NCI-H526 treated with DMSO at 0.1 percent for 48 hours (cell line): Measurements from ENCODE around the gene SRA1.

Source experiments
- DNase-seq: peaks from one replicate; lab custom pipeline; 2025; lab: John Stamatoyannopoulos, UW

The SRA1 gene

GRCh38 chr5:140570058-140570457, 12.8 kb upstream of the SRA1 start:
- no peak for DNase-seq

GRCh38 chr5:140569197-140569596, 11.9 kb upstream of the SRA1 start:
- DNase-seq = no peak

- DNase-seq = no peak
Observed at GRCh38 chr5:140568443-140569063, 11.3 kb upstream of the SRA1 start.

DNA sequence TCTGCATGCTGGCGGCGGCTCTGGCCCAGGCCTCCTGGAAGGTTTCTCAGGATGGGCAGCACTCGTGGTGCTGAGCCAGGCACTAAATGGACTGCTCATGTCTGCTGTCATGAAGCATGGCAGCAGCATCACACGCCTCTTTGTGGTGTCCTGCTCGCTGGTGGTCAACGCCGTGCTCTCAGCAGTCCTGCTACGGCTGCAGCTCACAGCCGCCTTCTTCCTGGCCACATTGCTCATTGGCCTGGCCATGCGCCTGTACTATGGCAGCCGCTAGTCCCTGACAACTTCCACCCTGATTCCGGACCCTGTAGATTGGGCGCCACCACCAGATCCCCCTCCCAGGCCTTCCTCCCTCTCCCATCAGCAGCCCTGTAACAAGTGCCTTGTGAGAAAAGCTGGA, 10.6 kb upstream of the SRA1 start:
- no peak for DNase-seq

GRCh38 chr5:140567136-140567818, 10.0 kb upstream of the SRA1 start:
- DNase-seq = no peak

- DNase-seq = no peak
Observed at GRCh38 chr5:140566665-140567064, 9.4 kb upstream of the SRA1 start.

DNA sequence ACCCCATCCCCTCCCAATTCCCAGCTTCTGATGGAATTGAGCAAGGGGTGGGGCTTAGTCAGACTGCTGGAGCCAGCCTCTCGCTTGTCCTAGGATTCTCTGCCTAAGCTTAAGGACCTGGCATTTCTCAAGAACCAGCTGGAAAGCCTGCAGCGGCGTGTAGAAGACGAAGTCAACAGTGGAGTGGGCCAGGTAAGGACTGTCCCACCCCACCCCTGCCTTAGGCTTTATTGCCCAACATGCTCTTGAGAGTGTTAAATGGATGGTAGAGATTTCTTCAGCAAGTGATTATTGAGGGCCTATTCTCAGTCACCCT, 8.5 kb upstream of the SRA1 start:
- no peak for DNase-seq

DNA sequence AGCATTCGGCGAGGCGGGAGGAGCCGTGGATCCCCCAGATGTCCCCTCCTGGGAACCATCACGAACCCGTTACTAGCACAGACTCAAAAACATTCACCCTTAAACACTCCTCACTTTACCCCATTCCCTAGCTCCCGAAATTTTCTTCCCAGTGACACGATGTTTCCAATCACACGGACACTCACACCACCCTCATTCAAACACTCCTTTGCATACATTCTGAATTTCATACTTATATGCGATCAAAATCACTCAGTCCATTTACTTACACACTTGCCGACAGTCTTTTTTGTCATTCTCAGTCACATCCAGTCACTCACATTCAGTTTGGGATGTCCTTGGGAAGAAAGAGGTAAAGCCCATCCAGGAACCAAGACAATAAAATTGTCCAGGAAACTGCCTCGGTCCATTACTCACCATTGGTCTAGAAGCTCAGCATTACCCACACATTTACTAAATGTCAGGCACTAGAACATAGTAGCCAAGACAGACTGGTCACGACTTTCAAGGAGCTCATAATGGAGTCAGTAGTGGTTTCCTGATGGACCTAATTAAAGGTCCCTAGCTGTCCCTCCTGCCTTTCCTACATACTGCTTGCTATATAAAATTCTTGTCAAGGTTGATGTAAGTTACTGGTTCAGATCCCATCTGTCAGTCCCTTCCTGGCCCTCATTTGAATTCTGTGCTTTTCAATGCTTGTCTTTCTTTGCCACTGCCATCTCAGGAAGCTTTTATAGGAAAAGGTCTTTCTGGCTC, 7.9 kb upstream of the SRA1 start:
- no peak for DNase-seq

- peak; percentile 93 for DNase-seq
Observed at GRCh38 chr5:140564196-140565023, 7.1 kb upstream of the SRA1 start, which contains the start of the genes APBB3 and SLC35A4. Gene APBB3, minus strand, starts transcription at chr5:140564598. Its CDS starts 353 bp downstream, at chr5:140564245. Gene SLC35A4, plus strand, starts transcription at chr5:140564828. Its CDS starts 2,342 bp downstream, at chr5:140567170.

- DNase-seq = no peak
Observed at GRCh38 chr5:140563596-140563995, 6.3 kb upstream of the SRA1 start.

DNA sequence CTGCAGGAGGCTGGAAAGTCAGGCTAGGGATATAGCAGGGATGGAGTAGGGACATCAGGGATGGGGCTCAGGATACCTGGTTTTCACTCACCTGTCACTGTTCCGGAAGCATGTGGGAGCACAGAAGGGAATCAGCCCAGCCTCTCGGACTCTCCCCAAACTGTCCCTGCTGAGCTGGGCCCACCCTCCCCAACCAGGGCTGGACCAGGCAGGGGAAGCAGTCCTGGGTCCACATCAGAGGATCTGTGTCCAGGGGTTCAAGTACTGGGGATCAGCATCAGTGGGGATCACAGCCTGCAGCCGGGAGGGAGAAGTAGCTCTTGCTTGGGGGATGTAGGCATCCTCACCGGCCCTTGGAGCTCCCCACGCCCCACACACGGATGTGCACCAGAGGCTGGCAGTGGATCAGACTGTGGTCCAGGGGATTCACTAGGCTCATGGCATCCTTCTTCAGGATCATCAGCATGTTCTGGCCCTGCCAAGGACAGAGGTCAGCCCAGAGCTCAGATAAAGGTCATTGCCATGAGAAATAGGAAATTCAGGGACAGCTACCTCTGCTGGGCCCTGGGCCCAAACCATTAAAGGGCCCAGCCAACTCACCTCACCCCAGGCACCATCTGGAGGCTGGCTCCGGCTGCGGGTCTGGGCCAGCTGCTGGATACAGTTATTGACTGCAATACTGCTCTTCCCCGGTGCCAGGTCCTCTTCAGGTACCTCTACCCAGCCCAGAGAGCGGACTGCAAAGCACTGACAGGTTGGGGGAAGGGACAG, 4.7 kb upstream of the SRA1 start:
- DNase-seq = no peak

- DNase-seq = no peak
Observed at GRCh38 chr5:140560227-140560626, 3.0 kb upstream of the SRA1 start.

DNA sequence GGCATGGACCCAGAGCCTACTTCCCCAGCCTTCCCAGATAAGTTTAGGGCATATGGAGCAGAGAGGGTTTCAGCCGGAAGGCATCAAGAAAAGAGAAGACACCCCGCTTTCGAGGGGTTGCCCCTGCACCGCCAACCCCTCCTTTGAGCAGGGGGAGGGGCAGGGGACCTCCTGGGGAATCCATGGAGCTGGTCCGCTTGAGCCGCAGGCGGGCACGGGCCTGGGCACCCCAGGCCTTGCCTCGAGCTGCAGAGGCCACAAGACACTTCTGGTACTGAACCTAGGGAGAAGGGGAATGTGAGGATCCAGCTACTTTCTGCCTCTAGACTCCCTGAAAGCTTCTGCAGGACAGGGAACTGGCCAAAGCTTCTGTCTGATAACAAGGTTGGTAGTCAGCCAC, 1.3 kb upstream of the SRA1 start:
- no peak for DNase-seq

- no peak for DNase-seq
Observed at GRCh38 chr5:140557965-140558364, 692 bp upstream of the SRA1 start.

DNA sequence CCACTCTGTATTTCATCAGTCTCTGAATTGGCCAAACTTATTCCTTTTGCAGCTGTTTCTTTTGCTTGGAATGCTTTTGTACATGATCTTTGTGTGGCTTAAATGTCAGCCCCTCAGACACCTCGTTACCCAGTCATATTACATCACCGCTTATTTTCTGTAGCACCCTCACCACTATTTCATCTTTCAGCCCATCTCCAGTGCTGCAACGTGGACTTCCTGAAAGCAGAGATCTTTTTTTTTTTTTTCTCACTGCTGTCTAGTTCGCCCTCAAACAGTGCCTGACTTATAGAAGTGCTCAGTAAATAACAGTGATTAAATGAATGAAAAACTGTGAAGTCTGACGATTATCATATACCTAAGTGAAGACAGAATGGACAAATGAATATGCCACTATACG, 835 bp downstream of the SRA1 start:
- no peak for DNase-seq

DNA sequence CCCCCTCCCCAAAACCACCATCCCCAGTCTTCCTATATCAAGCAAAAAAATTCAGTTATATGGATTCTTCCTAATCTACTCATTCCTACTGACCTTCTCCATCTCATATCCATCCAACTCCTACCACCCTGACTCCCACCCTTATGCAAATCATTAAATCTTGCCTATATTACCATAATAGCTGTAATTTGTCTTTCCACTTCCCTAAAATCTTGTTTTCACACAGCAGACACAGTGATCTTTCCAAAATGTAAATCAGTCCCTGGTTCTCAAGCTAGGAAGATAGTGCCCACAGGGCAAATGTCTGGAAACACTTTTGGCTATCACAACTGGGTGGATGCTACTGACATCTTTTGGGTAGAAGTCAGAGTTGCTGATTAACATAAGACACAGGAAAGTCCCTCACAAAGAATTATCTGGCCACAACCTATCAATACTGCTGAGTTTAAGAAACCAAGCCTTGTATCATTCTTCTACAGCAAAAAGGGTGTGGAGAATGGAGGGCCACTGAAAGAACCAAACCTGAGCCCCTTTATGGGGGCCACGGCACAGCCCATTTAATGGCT, 1.4 kb downstream of the SRA1 start:
- no peak for DNase-seq

DNA sequence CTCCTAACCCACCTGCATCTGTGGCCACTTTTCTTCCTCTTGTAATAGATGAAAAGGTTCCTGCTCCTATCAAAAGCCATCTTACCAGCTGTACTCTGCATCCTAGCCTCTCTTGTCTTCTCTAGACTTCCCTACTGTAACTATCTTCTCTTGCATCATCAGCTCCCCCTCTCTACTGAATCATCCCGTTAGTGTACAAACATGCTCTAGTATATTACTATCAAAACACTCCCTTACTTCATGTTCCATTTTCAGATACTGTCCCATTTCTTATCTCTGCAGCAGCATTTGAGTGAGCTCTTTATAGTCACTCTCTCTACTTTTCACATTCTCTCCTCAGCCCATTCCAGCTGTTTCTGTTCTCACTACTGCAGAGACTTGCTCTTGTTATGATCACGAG, 2.8 kb downstream of the SRA1 start:
- DNase-seq = no peak

- DNase-seq = no peak
Observed at GRCh38 chr5:140553657-140554056, 3.6 kb downstream of the SRA1 start.

- DNase-seq = no peak
Observed at GRCh38 chr5:140551872-140552271, 5.4 kb downstream of the SRA1 start.

DNA sequence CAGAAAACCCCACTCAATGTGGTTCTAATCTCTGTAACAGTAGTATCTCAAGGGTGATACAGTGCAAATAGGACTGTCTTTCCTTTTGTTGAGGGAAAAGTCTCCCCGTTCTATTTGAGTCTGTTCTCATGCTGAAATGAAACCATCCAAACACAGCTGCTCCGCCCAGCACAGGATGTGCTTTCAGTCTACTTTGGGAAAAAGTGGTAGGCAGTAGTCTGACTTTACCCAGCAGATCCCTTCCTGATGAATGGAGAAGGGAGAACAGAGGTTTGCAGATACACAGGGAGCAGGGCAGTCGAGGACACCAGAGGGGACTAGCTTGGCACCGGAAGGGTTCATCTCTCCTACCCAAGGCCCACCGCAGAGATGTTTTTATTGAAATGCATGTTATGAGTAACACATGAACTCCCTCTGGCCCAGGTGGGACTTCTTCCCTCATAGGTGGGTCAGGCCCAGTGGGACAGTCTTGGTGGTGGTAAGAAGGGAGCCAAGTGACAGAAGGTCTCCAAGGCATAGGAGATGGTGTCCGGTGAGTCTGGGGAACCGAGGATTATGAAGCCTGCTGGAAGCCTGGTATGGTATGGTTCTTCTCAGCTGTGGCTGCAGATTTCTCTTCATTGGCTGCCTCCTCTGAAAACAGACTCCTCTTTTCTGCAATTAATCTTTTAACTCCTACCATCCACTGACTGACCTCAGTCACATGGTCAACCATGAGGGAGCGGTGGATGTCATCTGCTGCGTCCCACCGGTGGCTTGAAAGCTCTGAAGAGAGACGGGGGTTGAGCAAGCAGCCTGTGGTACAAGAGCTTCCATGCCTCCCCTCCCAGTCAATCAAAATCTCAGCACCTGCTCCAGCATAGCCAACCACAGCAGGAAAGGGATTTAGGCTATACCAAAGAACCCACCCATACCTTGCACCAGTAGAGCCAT, 6.9 kb downstream of the SRA1 start:
- DNase-seq = no peak
